ENCODE results near the gene HGD. TPM values are rescaled to one million over a fixed set of nuclear protein-coding genes. Genes with fewer than 3 reads are reported as not detected.

Gene HGD
- total RNA-seq, 1 donor from 2014 or later, result 11.9 TPM

- H3K27ac Mint-ChIP-seq, result no peak overlapping the region
- no peaks in the 10 kb centered on the region for H3K27me3 Mint-ChIP-seq
- H3K9me3 Mint-ChIP-seq (ENCODE audit: low read depth), result no peaks in the 10 kb centered on the region
- H3K4me3 Mint-ChIP-seq (ENCODE audit: low read depth), result no peak overlapping the region
- peaks cover 2% of the 10 kb centered on the region for H3K36me3 Mint-ChIP-seq (ENCODE audit: insufficient read depth)
- no peak for TF ChIP-seq CTCF (IDR thresholded peaks at IDR 0.05; ENCODE audit: unreplicated experiment)
- no peak for DNase-seq (ENCODE audit: low spot score, unreplicated experiment)
- no peaks in the 10 kb centered on the region for H3K4me1 Mint-ChIP-seq (ENCODE audit: low read depth)
Observed at GRCh38 chr3:120637851-120638559, 44.0 kb downstream of the HGD start.

- Mint-ChIP-seq H3K9me3 (ENCODE audit: low read depth) (no peaks in the 10 kb centered on the region), H3K36me3 (ENCODE audit: insufficient read depth) (peaks cover 2% of the 10 kb centered on the region), H3K27me3 (no peaks in the 10 kb centered on the region), H3K4me1 (ENCODE audit: low read depth) (no peaks in the 10 kb centered on the region), H3K4me3 (ENCODE audit: low read depth) (no peak overlapping the region), H3K27ac (no peak overlapping the region)
- DNase-seq (ENCODE audit: low spot score, unreplicated experiment), result no peak
- TF ChIP-seq CTCF (IDR thresholded peaks at IDR 0.05; ENCODE audit: unreplicated experiment), result no peak
Observed at GRCh38 chr3:120636795-120637401, 45.1 kb downstream of the HGD start.

- no peak for TF ChIP-seq CTCF (IDR thresholded peaks at IDR 0.05; ENCODE audit: unreplicated experiment)
- Mint-ChIP-seq H3K36me3 (ENCODE audit: insufficient read depth) (peaks cover under 1% of the 10 kb centered on the region), H3K4me3 (ENCODE audit: low read depth) (no peak overlapping the region), H3K27me3 (no peaks in the 10 kb centered on the region), H3K9me3 (ENCODE audit: low read depth) (peaks cover 8% of the 10 kb centered on the region), H3K4me1 (ENCODE audit: low read depth) (no peaks in the 10 kb centered on the region), H3K27ac (no peak overlapping the region)
- no peak for DNase-seq (ENCODE audit: low spot score, unreplicated experiment)
Observed at GRCh38 chr3:120634539-120634938, 47.5 kb downstream of the HGD start.

GRCh38 chr3:120625159-120625586 lies 56.9 kb downstream of the HGD start:
- no peak for DNase-seq (ENCODE audit: low spot score, unreplicated experiment)
- H3K4me3 Mint-ChIP-seq (ENCODE audit: low read depth), result no peak overlapping the region
- TF ChIP-seq CTCF (IDR thresholded peaks at IDR 0.05; ENCODE audit: unreplicated experiment), result no peak
- peaks cover 21% of the 10 kb centered on the region for H3K9me3 Mint-ChIP-seq (ENCODE audit: low read depth)
- H3K27me3 Mint-ChIP-seq, result no peaks in the 10 kb centered on the region
- no peak overlapping the region for H3K27ac Mint-ChIP-seq
- peaks cover 5% of the 10 kb centered on the region for H3K36me3 Mint-ChIP-seq (ENCODE audit: insufficient read depth)
- no peaks in the 10 kb centered on the region for H3K4me1 Mint-ChIP-seq (ENCODE audit: low read depth)

- no peak for TF ChIP-seq CTCF (IDR thresholded peaks at IDR 0.05; ENCODE audit: unreplicated experiment)
- Mint-ChIP-seq H3K4me1 (ENCODE audit: low read depth) (no peaks in the 10 kb centered on the region), H3K9me3 (ENCODE audit: low read depth) (peaks cover 16% of the 10 kb centered on the region), H3K36me3 (ENCODE audit: insufficient read depth) (peaks cover 4% of the 10 kb centered on the region), H3K4me3 (ENCODE audit: low read depth) (no peak overlapping the region), H3K27me3 (no peaks in the 10 kb centered on the region), H3K27ac (no peak overlapping the region)
- no peak for DNase-seq (ENCODE audit: low spot score, unreplicated experiment)
Observed at GRCh38 chr3:120623727-120624093, 58.3 kb downstream of the HGD start.

Measured in progenitor cell of endocrine pancreas (in vitro differentiated cells).